HepG2 (cell line): ENCODE results near the gene SLC35B4. TPM values are rescaled to one million over a fixed set of nuclear protein-coding genes. Genes with fewer than 3 reads are reported as not detected.

ENCODE experiments used
- ATAD3A ChIP-seq: sonication (generic); formaldehyde crosslinking; IDR thresholded peaks from 2 replicates; pipeline ENCODE4 v1.4.0; 2020; ENCODE audit warnings: missing genetic modification reagents
- CBX5 ChIP-seq: sonication (generic); formaldehyde crosslinking; IDR thresholded peaks from 2 replicates; pipeline ENCODE4 v1.4.0; 2020; ENCODE audit warnings: missing genetic modification reagents, borderline replicate concordance
- HMGA1 ChIP-seq: sonication (generic); formaldehyde crosslinking; conservative IDR thresholded peaks from 2 replicates; pipeline ENCODE4 v1.4.0; 2020; ENCODE audit warnings: missing genetic modification reagents
- NCOA1 ChIP-seq: sonication (generic); formaldehyde crosslinking; IDR thresholded peaks from 2 replicates; pipeline ENCODE4 v1.9.0; 2021; ENCODE audit warnings: missing genetic modification reagents
- PRMT3 ChIP-seq: sonication (generic); formaldehyde crosslinking; IDR thresholded peaks from 2 replicates; pipeline ENCODE4 v1.8.1; 2022; ENCODE audit warnings: low read depth, mild to moderate bottlenecking, moderate library complexity, missing genetic modification reagents, borderline replicate concordance
- SKI ChIP-seq: fragments of 450-650 bp; IDR thresholded peaks from one replicate; pipeline ENCODE4 v1.6.1; 2018; ENCODE audit warnings: mild to moderate bottlenecking; ENCODE audit not compliant: partially characterized antibody
- TOPORS ChIP-seq: sonication (generic); formaldehyde crosslinking; IDR thresholded peaks from 2 replicates; pipeline ENCODE4 v1.8.0; 2023; ENCODE audit warnings: mild to moderate bottlenecking, missing genetic modification reagents
- ZNF124 ChIP-seq: sonication (generic); formaldehyde crosslinking; IDR thresholded peaks from 2 replicates; pipeline ENCODE4 v1.4.0; 2020; ENCODE audit warnings: missing genetic modification reagents
- ZNF367 ChIP-seq: sonication (generic); formaldehyde crosslinking; IDR thresholded peaks from 2 replicates; pipeline ENCODE4 v1.4.0; 2020; ENCODE audit warnings: missing genetic modification reagents, borderline replicate concordance
- ZNF550 ChIP-seq: sonication (generic); formaldehyde crosslinking; IDR thresholded peaks from 2 replicates; pipeline ENCODE4 v1.4.0; 2020; ENCODE audit warnings: mild to moderate bottlenecking, missing genetic modification reagents, borderline replicate concordance
- ZNF552 ChIP-seq: sonication (generic); formaldehyde crosslinking; IDR thresholded peaks from 2 replicates; pipeline ENCODE4 v1.9.0; 2022; ENCODE audit warnings: missing genetic modification reagents, mild to moderate bottlenecking, borderline replicate concordance
- ZNF567 ChIP-seq: sonication (generic); formaldehyde crosslinking; IDR thresholded peaks from 2 replicates; pipeline ENCODE4 v1.8.1; 2023; ENCODE audit warnings: mild to moderate bottlenecking, missing genetic modification reagents, borderline replicate concordance
- polyA plus RNA-seq, 8 experiments: library from polyadenylated mRNA; depleted of rRNA in 3 of 8; stranded (reverse) in 7 of 8; unstranded in 1 of 8; fragments of >200 nt; fragmentation: Illumina TruSeq in 4 of 8; extraction: Trizol in 4 of 8; gene quantifications; 2 replicates each; pipeline versions ENCODE4 v1.2.1 to v1.2.3, GENCODE V29; 2011 to 2016; ENCODE audit warnings: low read depth in 4 of 8, missing spikeins in 1 of 8, mixed read lengths in 1 of 8; ENCODE audit not compliant: insufficient read depth in 1 of 8
- total RNA-seq, 5 experiments: library from RNA; depleted of rRNA; stranded (reverse); fragments of >200 nt; fragmentation: Illumina TruSeq; extraction: Trizol; gene quantifications; 2 replicates each; pipeline ENCODE4 v1.2.3, GENCODE V29; 2016; ENCODE audit warnings: low read depth in 1 of 5
- TF ChIP-seq, protein P1 (sequence below): sonication (generic); formaldehyde crosslinking; IDR thresholded peaks from 2 replicates; pipeline ENCODE4 v1.5.0; 2020; ENCODE audit warnings: mild to moderate bottlenecking, missing genetic modification reagents
- TF ChIP-seq, protein P2 (sequence below): sonication (generic); formaldehyde crosslinking; IDR thresholded peaks from 2 replicates; pipeline ENCODE4 v1.5.0; 2020; ENCODE audit warnings: mild to moderate bottlenecking, missing genetic modification reagents, borderline replicate concordance
- TF ChIP-seq, protein P3 (sequence below): sonication (generic); formaldehyde crosslinking; IDR thresholded peaks from 2 replicates; pipeline ENCODE4 v1.5.0; 2020; ENCODE audit warnings: mild to moderate bottlenecking, missing genetic modification reagents

SLC35B4 gene
- total and polyA plus RNA-seq, 2 of the 13 experiments (the other 11 are each of a cell fraction or from before 2014, with no cell fraction given): 17.1 to 17.8 TPM

- TF ChIP-seq, protein P1, sequence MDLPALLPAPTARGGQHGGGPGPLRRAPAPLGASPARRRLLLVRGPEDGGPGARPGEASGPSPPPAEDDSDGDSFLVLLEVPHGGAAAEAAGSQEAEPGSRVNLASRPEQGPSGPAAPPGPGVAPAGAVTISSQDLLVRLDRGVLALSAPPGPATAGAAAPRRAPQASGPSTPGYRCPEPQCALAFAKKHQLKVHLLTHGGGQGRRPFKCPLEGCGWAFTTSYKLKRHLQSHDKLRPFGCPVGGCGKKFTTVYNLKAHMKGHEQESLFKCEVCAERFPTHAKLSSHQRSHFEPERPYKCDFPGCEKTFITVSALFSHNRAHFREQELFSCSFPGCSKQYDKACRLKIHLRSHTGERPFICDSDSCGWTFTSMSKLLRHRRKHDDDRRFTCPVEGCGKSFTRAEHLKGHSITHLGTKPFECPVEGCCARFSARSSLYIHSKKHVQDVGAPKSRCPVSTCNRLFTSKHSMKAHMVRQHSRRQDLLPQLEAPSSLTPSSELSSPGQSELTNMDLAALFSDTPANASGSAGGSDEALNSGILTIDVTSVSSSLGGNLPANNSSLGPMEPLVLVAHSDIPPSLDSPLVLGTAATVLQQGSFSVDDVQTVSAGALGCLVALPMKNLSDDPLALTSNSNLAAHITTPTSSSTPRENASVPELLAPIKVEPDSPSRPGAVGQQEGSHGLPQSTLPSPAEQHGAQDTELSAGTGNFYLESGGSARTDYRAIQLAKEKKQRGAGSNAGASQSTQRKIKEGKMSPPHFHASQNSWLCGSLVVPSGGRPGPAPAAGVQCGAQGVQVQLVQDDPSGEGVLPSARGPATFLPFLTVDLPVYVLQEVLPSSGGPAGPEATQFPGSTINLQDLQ (CRISPR knock-in tag): no peak
- TF ChIP-seq ZNF367 (CRISPR knock-in tag): no peak
- TF ChIP-seq ZNF550 (CRISPR knock-in tag): no peak
- TF ChIP-seq ZNF567: 0 out of 2 replicates have a peak, but pooled peaks have one; percentile 58
- TF ChIP-seq, protein P2, sequence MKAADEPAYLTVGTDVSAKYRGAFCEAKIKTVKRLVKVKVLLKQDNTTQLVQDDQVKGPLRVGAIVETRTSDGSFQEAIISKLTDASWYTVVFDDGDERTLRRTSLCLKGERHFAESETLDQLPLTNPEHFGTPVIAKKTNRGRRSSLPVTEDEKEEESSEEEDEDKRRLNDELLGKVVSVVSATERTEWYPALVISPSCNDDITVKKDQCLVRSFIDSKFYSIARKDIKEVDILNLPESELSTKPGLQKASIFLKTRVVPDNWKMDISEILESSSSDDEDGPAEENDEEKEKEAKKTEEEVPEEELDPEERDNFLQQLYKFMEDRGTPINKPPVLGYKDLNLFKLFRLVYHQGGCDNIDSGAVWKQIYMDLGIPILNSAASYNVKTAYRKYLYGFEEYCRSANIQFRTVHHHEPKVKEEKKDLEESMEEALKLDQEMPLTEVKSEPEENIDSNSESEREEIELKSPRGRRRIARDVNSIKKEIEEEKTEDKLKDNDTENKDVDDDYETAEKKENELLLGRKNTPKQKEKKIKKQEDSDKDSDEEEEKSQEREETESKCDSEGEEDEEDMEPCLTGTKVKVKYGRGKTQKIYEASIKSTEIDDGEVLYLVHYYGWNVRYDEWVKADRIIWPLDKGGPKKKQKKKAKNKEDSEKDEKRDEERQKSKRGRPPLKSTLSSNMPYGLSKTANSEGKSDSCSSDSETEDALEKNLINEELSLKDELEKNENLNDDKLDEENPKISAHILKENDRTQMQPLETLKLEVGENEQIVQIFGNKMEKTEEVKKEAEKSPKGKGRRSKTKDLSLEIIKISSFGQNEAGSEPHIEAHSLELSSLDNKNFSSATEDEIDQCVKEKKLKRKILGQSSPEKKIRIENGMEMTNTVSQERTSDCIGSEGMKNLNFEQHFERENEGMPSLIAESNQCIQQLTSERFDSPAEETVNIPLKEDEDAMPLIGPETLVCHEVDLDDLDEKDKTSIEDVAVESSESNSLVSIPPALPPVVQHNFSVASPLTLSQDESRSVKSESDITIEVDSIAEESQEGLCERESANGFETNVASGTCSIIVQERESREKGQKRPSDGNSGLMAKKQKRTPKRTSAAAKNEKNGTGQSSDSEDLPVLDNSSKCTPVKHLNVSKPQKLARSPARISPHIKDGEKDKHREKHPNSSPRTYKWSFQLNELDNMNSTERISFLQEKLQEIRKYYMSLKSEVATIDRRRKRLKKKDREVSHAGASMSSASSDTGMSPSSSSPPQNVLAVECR: peak; percentile 83
- 0 out of 2 replicates have a peak, but pooled peaks have one; percentile 51 for TF ChIP-seq NCOA1
- peak; percentile 86 for TF ChIP-seq ZNF124
- no peak for TF ChIP-seq HMGA1 (CRISPR knock-in tag)
- no peak for TF ChIP-seq TOPORS
- TF ChIP-seq SKI: no peak
- no peak for TF ChIP-seq ZNF552 (CRISPR knock-in tag)
- TF ChIP-seq PRMT3 (CRISPR knock-in tag): no peak
- TF ChIP-seq, protein P3, sequence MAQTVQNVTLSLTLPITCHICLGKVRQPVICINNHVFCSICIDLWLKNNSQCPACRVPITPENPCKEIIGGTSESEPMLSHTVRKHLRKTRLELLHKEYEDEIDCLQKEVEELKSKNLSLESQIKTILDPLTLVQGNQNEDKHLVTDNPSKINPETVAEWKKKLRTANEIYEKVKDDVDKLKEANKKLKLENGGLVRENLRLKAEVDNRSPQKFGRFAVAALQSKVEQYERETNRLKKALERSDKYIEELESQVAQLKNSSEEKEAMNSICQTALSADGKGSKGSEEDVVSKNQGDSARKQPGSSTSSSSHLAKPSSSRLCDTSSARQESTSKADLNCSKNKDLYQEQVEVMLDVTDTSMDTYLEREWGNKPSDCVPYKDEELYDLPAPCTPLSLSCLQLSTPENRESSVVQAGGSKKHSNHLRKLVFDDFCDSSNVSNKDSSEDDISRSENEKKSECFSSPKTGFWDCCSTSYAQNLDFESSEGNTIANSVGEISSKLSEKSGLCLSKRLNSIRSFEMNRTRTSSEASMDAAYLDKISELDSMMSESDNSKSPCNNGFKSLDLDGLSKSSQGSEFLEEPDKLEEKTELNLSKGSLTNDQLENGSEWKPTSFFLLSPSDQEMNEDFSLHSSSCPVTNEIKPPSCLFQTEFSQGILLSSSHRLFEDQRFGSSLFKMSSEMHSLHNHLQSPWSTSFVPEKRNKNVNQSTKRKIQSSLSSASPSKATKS (CRISPR knock-in tag): no peak
- TF ChIP-seq CBX5: no peak
- TF ChIP-seq ATAD3A (CRISPR knock-in tag): no peak
These were observed at the start of gene SLC35B4 (continued) for GRCh38 chr7:134316539-134317344.
